Amniotic epithelial cell (primary cell): ENCODE results near the gene STYXL1.
"Not testable (repeated sequence)": the region's sequence is repeated elsewhere in the genome, so short reads cannot be mapped to it uniquely, and the experiment has no call there.

Experiments
- DNase-seq: peaks from one replicate; pipeline ENCODE4 v3.0.0-alpha.2; 2010; ENCODE audit warnings: low read depth

STYXL1 gene, protein sequence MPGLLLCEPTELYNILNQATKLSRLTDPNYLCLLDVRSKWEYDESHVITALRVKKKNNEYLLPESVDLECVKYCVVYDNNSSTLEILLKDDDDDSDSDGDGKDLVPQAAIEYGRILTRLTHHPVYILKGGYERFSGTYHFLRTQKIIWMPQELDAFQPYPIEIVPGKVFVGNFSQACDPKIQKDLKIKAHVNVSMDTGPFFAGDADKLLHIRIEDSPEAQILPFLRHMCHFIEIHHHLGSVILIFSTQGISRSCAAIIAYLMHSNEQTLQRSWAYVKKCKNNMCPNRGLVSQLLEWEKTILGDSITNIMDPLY

DNA sequence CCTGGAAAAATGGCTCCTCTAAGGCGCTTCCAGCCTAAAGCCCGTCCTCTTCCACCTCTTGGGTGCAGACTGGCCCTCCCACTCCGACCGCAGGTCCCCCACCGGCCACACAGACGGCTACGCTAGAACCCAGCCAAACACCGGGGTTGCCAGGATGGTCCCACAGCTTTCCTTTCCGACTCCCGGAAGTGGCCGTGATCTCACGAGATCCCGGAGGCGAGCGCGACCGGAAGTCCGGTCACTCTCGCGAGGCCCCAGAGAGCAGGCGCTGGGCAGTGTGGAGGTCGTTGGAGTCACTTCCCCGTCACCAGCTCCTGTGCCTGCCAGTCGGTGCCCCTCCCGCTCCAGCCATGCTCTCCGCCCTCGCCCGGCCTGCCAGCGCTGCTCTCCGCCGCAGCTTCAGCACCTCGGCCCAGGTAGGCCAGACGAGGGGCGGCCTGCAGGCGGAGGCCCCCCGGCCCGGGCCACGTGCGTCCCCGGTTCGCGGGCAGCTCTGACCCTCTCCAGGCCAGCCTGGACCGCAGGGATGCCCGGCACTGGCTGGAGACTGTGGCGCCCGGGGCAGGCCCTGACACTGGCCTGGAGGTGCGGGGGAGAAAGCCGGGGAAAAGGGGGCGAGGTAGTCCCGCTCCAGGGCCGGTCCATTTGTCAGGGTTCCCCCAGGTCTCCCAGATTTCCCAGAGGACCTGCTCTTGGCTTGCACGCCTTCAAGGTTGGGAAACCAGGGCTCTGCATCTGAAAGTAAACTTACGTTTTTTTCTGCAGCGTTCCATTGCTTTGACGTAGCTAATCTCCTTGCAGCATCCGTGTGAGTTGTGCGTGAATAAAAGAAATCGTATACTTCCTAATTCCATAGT, at the start of gene STYXL1, which contains the start of gene MDH2:
STYXL1 (minus strand) TSS at position 190 of the 857 bp plus-strand sequence. CDS start 17,477 bp downstream, outside the sequence.
MDH2 (plus strand) TSS at position 296 of the 857 bp plus-strand sequence; CDS start at position 351, 55 bp downstream.
- peak; percentile 93 for DNase-seq

DNA sequence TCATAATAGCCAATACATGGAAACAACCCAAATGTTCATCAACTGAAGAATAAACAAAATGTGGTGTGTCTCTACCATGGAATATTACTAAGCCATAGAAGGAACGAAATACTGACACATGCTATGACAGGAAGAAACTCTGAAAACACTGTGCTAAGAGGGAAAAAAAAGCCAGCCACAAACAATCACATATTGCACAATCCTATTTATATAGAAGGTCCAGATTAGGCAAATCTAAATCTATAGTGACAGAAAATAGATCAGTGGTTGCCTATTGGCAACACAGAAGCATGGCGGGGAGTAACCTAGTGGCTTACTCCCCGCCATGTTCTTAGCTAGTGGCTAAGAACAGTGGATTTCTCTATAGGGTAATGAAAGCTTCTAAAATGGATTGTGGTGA, 48.1 kb upstream of the STYXL1 start:
- DNase-seq, result no peak

DNA sequence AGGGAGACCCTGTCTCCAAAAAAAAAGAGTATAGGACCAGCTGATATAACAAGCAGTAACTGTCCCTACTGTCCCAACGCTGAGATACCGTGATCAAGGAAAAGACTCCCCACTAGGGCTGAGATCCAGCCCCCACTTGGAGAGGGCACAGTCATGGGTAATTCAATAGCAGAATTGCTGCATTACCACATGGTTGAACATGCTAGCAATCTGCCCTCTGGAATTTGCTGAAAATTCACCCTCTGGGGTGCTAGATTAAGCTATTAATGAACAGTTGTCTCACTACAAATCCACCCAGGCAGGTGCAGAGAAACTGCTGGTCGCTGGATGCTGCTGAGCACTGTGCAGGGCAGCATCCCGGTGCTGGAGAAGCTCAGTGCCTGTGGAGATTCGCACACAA, 46.5 kb upstream of the STYXL1 start:
- DNase-seq, result not testable (repeated sequence)

DNA sequence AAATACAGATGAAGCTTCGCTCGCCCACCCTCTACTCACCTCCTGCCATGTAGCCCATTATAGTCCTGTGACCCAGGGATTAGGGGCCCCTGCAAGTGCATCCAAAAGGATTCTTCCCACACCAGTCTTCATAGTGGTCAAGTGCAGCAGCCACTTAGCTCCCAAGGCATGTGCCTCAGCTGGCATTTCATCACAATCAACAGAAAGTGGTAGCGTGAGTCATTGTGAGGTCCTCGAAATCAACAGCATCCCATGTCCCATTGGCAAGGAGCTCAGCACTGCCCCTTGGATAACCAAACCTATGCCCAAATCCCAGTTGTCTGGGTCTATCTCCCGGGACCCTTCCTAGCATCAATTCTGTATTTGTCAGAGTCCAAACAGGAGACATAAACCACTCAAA, 45.7 kb upstream of the STYXL1 start:
- peak; percentile 40 for DNase-seq

DNA sequence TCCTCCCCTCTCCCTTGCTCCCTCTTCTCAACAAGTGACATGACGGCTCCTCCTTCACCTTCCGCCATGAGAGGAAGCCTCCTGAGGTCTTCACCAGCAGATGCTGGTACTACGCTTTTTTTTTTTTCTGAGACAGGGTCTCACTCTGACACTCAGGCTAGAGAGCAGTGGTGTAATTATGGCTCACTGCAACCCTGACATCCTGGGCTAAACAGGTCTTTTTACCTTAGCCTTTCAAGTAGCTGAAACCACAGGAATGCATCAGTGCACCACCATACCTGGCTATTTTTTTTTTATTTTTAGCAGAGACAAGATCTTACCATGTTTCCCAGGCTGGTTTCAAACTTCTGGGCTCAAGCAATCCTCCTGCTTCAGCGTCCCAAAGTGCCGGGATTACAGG, 43.7 kb upstream of the STYXL1 start:
- no peak for DNase-seq

DNA sequence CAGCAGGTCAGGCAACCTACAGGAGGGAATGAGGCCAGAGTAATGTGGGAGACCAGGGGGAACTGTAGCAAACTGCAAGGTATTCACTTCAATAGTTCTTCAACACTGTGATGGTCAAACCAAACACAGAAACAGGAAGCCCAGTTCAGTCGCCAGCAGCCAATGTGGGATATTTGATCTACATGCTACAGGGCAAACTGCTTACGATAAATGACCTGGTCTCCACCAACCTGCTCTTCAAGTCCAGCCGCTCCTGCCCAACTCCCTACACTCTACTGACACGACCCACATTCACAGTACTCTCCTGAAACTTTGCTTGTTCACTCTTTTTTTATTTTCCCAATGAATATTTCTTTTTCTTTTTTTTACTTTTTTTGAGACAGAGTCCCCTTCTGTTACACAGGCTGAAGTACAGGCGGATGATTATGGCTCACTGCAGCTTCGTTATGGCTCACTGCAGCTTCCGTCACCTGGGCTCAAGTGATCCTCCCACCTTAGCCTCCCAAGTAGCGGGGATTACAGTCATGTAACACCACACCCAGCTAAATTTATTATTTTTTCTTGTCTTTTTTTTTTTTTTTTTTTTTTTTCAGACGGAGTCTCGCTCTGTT, 42.2 kb upstream of the STYXL1 start:
- DNase-seq, result no peak

DNA sequence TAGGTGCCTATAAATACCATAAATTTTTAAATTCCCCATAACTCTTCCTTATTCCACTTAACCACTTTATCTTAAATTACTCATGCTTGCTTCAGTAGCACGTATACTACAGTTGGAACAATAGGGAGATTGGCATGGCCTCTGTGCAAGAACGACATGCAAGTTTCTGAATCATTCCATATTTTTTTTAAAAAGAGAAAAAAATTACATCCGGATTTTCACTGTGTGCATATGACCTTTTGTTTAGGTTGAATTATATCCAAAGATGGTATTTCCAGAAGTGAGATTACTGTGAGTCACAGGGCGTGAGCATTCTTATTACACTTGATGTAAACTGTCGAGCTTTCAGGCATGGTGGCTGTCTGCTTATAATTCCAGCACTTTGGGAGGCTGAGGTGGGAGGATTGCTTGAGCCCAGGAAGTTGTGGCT, 39.6 kb upstream of the STYXL1 start:
- peak; percentile 95 for DNase-seq

DNA sequence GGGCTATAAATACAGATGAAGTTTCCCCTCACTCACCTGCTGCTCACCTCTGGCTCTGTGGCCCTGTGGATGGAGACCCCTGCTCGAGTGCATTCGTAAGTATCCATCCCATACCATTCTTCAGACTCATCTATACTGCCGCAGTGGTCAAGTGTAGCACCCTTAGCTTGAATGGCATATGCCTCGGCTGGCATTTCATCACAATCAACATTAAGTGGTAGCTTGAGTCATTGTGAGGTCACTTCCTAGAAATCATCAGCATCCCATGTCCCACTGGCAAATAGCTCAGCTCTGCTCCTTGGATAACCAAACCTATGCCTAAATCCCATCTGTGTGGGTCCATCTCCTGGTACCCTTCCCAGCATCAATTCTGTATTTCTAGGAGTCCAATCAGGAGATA, 38.3 kb upstream of the STYXL1 start:
- peak; percentile 45 for DNase-seq

DNA sequence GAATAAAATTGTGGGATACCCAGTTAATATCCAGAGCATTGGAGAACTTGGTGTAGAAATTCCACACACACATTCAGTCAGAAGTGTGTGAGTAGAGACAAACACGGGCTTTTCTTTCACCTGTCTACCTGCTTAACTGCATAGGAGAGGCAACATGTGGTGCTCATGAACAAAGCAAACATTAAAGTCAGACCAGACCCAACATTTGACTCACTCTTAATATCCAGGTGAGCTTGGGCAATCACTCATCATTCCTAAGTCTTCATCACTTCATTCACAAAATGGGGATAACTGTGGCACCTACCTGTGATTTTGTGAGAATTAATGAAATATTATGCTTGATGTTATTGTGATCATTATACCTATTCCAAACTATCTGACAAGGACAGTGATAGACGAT, 36.3 kb upstream of the STYXL1 start:
- DNase-seq, result not testable (repeated sequence)

DNA sequence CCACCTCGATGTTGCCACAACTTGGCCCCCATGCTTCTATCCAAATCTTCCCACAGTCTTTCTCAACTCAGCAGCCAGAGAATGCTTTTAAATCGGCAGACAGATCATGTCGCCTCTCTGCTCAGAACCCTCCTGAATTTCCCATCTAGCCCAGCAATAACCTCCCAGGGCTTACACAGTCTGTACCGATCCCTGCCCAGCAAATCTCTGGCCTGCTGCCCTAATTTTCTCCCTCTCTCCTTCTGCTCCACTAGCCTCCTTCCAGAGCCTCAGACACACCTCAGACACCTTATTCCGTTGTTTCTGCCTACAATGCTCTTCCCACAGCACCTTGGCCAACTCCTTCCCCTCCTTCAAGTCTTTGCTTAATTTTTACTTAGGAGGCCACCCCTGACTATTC, 32.4 kb upstream of the STYXL1 start:
- DNase-seq, result peak; percentile 36

DNA sequence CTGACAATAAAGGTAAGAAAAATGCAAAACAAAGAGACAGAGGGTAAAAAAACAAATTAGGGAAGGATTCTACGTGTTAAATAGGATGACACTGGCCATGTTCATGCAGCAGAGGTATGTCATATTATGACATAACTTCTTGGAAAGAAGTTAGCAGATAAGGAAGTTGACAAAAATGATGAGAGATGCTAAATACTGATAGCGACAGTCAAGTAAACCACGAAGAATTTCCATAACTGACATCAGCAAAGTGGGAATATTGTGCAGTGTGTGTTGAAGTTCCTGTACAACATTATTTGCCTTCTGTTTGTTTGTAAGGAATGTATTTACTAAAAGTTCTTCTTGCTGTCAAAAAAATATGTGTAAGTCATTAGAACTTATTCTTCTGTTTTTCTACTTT, 29.6 kb upstream of the STYXL1 start:
- peak; percentile 60 for DNase-seq

DNA sequence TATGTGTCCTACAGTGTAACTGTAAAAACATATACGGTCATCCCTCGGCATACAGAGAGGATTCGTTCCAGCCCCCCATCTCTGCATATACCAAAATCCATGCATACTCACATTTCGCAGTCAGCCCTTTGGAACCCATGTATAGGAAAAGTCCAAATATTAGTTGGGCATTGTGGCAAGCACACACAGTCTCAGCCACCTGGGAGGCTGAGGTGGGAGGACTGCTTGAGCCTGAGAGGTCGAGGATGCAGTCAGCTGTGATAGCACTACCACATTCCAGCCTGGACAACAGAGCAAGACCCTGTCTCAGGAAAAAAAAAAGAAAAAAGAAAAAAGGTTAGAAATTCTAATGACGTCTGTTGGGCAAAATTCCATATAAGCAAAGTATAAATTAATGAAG, 29.2 kb upstream of the STYXL1 start:
- no peak for DNase-seq

DNA sequence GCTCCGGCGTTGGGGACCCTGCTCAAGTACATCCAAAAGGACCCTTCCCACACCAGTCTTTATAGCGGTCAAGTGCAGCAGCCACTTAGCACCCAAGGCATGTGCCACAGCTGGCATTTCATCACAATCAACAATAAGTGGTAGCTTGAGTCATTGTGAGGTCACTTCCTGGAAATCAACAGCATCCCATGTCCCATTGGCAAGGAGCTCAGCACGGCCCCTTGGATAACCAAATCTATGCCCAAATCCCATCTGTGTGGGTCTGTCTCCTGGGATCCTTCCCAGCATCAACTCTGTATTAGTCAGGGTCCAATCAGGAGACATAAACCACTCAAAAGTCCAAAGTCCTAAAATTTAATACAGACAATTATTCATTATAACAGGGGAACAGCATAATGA, 27.2 kb upstream of the STYXL1 start:
- no peak for DNase-seq

DNA sequence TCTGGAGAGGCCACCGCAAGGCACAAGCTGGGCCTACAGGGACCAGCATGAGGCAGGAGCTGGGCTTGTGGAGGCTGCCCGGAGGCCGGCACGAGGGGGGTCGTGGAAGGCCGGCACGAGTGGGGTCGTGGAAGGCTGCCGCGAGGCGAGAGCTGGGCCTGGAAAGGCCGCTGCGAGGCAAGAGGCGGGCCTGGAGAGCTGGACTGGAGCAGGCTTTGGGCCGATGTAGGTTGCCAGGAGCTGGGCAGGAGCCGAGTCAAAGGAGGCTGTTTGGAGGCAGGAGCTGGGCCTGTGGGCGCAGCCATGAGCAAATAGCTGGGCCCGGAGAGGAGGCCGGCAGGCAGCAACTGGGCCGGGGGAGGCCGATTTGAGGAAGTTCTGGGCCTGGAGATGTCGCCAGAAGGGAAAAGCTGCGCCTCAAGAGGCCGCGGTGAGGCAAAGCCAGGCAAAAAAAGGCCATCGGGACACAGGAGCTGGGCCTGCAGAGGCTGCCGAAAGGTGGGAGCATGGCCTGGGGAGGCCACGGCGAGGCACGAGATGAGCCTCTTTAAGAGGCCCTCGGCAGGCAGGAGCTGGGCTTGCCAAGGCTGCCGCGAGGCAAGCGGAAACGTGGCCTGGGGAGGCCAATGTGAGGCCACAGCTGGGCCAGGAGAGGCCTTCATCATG, 26.6 kb upstream of the STYXL1 start:
- no peak for DNase-seq

DNA sequence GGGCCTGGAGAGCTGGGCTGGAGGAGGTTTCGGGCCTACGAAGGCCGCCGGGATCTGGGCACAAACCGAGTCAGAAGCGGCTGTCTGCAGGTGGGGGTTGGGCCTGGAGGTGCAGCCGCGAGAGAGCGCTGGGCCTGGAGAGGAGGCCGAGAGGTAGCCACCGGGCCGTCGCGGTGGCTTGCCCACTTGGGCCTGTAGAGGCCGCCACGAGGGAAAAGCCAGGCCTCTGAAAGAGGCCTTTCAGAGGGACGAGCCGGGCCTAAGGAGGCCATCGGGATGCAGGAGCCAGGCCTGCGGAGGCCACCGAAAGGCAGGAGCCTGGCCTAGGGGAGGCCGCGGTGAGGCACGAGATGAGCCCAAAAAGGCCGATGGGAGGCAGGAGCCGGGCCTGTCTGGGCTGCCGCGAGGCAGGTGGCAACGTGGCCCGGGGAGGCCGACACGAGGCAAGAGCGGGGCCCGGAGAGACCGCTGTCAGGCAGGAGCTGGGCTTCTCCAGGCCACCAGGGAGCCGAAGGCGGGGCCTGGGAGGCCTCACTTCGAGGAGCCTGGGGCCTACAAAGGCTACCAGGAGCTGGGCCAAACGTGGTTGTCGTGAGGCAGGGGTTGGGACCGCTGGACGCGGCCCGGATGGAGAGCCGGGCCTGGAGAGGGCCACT, 25.7 kb upstream of the STYXL1 start:
- DNase-seq, result no peak

DNA sequence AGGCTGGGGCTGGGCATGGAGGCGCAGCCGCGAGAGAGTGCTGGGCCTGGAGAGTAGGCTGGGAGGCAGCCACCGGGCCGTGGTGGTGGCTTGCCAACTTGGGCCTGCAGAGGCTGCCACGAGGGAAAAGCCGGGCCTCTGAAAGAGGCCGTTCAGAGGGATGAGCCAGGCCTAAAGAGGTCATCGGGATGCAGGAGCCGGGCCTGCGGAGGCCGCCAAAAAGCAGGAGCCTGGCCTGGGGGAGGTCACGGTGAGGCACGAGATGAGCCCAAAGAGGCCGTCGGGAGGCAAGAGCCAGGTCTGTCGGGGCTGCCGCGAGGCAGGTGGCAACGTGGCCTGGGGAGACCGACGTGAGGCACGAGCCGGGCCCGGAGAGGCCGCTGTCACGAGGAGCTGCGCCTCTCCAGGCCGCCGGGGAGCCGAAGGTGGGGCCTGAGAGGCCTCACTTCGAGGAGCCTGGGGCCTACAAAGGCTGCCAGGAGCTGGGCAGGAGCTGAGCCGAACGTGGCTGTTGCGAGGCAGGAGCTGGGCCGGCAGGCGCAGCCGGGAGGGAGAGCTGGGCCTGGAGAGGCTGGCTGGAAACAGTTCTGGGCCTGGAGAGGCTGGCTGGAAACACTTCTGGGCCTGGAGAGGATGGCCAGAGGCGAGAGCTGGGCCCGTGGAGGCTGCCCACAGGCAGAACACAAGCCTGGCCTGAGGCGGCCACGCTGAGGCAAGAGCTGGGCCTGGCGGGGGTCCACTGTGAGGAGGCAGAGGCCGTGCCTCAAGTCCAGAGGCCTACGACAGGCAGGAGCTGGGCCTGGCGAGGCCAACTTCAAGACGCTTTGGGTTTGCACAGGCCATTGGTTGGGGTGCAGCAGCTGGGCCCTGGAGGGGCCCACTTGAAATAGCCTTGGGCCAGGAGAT, 24.7 kb upstream of the STYXL1 start:
- DNase-seq, result no peak

DNA sequence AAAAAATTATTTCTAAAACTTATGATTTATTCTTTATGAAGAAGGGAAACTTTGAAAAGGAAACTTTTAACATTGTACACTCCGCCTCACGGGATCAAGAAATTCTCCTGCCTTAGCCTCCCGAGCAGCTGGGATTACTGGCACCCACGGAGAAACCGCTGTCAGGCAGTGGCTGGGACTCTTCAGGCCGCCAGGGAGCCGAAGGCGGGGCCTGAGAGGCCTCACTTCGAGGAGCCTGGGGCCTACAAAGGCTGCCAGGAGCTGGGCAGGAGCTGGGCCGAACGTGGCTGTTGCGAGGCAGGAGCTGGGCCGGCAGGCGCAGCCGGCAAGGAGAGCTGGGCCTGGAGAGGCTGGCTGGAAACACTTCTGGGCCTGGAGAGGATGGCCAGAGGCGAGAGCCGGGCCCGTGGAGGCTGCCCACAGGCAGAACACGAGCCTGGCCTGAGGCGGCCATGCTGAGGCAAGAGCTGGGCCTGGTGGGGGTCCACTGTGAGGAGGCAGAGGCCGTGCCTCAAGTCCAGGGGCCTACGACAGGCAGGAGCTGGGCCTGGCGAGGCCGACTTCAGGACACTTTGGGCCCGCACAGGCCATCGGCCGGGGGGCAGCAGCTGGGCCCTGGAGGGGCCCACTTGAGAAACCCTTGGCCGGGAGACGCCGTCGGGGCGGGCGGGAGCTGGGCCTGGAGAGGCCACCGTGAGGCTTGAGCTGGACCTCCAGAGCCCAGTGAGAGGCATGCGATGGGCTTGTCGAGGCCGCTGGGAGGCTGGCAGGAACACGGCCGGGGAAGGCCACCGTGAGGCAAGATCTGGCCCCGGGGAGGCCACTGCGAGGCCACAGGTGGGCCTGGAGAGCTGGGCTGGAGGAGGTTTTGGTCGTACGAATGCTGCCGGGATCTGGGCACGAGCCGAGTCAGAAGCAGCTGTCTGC, 23.8 kb upstream of the STYXL1 start:
- DNase-seq, result peak; percentile 82

DNA sequence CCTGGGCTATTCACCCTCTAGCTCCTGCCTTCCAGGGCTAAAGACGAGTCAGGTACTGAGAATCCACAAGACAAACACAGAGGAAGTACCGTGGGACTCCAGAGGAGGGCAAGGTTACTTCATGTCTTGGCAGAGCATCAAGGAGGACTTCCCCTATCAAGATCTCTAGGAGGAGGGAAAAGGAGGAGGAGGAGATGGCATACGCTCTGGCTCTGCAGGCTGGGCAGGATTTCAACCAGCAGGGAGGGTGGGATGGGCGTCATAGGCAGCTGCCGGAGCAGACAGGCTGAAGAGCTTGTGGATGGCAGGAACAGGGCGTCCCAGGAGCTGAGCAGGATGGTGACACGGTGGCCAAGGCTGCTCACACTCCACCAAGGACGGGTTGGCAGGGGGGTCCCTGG, 21.4 kb upstream of the STYXL1 start:
- DNase-seq, result peak; percentile 99

DNA sequence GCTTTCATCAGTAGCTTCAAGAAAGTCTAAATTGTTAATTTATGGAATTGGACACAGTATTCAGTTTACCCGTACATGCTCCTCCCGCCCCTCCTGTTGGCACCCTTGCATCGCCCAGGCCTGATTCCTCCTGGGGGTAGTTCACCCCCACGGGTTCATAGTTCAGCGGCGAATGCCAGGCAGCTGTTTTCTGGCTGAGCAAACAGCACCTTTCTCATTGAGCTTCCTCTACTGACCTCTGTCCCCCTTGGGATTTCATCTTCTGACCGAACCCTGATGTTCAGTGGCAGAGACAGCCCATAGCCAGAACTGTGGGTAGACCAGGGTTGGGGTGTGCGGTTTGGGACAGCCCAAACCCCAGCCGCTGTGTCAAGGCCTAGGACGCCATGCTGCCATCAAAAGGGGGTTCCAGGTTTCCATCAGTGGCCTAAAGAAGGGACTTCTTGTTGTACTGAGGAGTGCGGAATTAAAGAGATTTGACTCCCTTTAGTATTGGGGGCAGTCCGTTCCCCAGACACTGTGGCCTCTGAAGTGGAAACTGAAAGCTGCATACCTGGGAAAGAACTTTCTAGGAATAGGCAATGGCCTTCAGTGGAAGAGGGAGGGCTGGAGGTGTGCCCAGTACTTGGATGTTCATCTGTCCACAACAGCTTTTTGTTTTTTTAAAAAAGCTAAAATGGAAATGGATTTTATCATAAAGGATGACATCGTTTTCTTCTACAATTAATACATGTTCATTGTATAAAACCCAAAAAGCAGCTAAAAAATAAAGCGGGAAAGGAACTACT, 19.1 kb upstream of the STYXL1 start:
- no peak for DNase-seq
